Brain microvascular endothelial cell (primary cell): Measurements from ENCODE around the gene GSDMA.
A peak's percentile ranks its signal among the peaks of the same experiment; 100 is the strongest.

ENCODE experiments used
- DNase-seq: peaks from one replicate; pipeline ENCODE4 v3.0.0-alpha.2; 2020
- H3K27ac ChIP-seq: fragments of 250-450 bp; sonication (Bioruptor Pico); 2 replicates; pipeline ENCODE4 v1.5.1; 2020; ENCODE audit warnings: mild to moderate bottlenecking, moderate library complexity
- H3K27me3 ChIP-seq: fragments of 250-450 bp; sonication (Bioruptor Pico); replicated peaks from 2 replicates; pipeline ENCODE4 v1.5.1; 2020; ENCODE audit warnings: mild to moderate bottlenecking
- H3K36me3 ChIP-seq: fragments of 250-450 bp; sonication (Bioruptor Pico); replicated peaks from 2 replicates; pipeline ENCODE4 v1.5.1; 2020; ENCODE audit warnings: mild to moderate bottlenecking
- H3K4me3 ChIP-seq: 2 replicates; pipeline ENCODE4 v1.5.1; 2011; ENCODE audit warnings: low read depth, mild to moderate bottlenecking, control low read depth, low read length, moderate library complexity
- CTCF ChIP-seq: IDR thresholded peaks from 2 replicates; pipeline ENCODE4 v1.5.1; 2011; ENCODE audit warnings: low read depth, mild to moderate bottlenecking, moderate library complexity, low read length, control low read depth, inconsistent platforms; ENCODE audit errors: missing control alignments
- in situ Hi-C: cut with HindIII; loops from 2 replicates; pipeline ENCODE4 v1.10.0; 2017; ENCODE audit warnings: low sequenced_read_pairs, low pct_ligation_motif_present

The GSDMA gene

GRCh38 chr17:39979016-39979670, 16.3 kb downstream of the GSDMA start:
- Histone ChIP-seq H3K27me3 (no peaks in the 10 kb centered on the region), H3K36me3 (peaks cover 6% of the 10 kb centered on the region), H3K4me3 (no peak overlapping the region), H3K27ac (no peak overlapping the region)
- in situ Hi-C loops = no loop called here
- no peak for TF ChIP-seq CTCF
- peak; percentile 69 for DNase-seq

GRCh38 chr17:39979893-39980350, 17.1 kb downstream of the GSDMA start:
- DNase-seq = peak; percentile 23
- in situ Hi-C loops = no loop called here

GRCh38 chr17:39980351-39981206, 17.8 kb downstream of the GSDMA start, which contains the start of gene PSMD3:
PSMD3 (plus strand) TSS chr17:39980807; CDS start chr17:39980971, 164 bp downstream.
- TF ChIP-seq CTCF = peak; percentile 83
- Histone ChIP-seq H3K27ac (peak within 1 kb of the TSS; percentile 94), H3K4me3 (peak within 1 kb of the TSS; percentile 97), H3K36me3 (peaks cover 20% of the 10 kb centered on the region), H3K27me3 (no peaks in the 10 kb centered on the region)
- in situ Hi-C loops = no loop called here
- DNase-seq = peak; percentile 100

More at GRCh38 chr17:39979893-39980350, 17.1 kb downstream of the GSDMA start:
- Histone ChIP-seq H3K4me3 (peak overlapping the region; percentile 97), H3K27ac (peak overlapping the region; percentile 32), H3K36me3 (peaks cover 14% of the 10 kb centered on the region), H3K27me3 (no peaks in the 10 kb centered on the region)
- TF ChIP-seq CTCF = peak; percentile 58

- Histone ChIP-seq H3K36me3 (peaks cover 27% of the 10 kb centered on the region), H3K27me3 (no peaks in the 10 kb centered on the region), H3K27ac (peak overlapping the region; percentile 94), H3K4me3 (peak overlapping the region; percentile 97)
- in situ Hi-C loops = no loop called here
- DNase-seq = no peak
- TF ChIP-seq CTCF = peak; percentile 22
These were observed 18.5 kb downstream of the GSDMA start for GRCh38 chr17:39981207-39981741.

- TF ChIP-seq CTCF = no peak
- no peak overlapping the region for H3K27ac ChIP-seq
- no peaks in the 10 kb centered on the region for H3K27me3 ChIP-seq
- peak overlapping the region; percentile 97 for H3K4me3 ChIP-seq
- peaks cover 33% of the 10 kb centered on the region for H3K36me3 ChIP-seq
- in situ Hi-C loops = no loop called here
- no peak for DNase-seq
These were observed 19.1 kb downstream of the GSDMA start for GRCh38 chr17:39981766-39982375.
